ENCODE data around the gene DBT.
A peak's percentile ranks its signal among the peaks of the same experiment; 100 is the strongest.

Gene DBT

GRCh38 chr1:100198596-100198995, 51.0 kb downstream of the DBT start:
- DNase-seq (ENCODE audit: low spot score) = no peak

DNA sequence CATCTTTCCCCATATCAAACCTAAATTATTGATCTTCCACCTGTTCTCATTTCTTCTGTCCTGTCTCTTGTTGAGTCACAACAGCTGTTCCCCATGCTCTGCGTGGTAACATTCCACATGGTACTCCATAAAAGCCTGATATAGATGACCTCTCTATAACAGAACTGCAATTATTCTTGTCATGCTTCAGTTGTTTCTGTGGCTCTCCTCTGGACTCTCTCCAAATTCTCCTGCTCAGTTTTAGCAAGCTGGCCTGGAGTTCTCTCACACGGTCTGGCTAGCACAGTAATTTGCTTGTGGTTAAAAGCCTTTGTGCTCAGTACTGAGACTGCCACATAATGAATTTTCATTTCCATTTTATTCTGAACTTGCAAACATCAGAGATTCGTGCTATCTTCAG, 61.0 kb downstream of the DBT start:
- no peak for DNase-seq (ENCODE audit: low spot score)

DNA sequence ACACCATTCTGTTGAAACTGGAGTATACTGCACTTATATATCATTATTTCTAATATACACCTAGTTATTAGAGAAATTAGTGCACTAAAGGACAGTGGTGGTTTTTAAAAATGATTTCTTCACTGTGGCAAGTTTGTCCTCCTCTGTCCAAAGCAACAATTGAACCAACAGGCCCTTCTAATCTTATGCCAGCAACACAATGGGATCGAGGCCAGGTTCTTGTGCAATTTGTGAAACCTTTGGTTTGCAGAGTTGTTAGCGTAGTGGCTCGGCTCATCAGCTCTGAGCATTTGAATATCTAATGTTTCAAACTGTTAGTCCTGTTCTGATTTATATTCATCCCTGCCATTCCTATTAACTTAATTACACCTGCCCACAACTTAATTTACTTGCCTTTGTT, 61.7 kb downstream of the DBT start:
- DNase-seq (ENCODE audit: low spot score) = no peak

DNA sequence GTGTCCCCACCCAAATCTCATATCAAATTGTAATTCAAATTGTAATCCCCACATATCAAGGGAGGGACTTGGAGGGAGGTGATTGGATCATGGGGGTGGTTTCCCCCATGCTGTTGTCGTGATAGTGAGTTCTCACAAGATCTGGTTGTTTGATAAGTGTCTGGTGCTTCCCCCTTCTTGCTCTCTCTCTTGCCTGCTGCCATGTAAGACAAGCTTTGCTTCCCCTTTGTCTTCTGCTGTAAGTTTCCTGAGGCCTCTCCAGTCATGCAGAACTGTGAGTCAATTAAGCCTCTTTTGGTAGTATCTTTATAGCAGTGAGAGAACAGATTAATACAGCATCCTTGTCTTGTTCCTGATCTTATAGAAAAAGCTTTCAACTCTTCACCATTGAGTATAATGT, 65.1 kb downstream of the DBT start:
- DNase-seq (ENCODE audit: low spot score) = peak; percentile 32

DNA sequence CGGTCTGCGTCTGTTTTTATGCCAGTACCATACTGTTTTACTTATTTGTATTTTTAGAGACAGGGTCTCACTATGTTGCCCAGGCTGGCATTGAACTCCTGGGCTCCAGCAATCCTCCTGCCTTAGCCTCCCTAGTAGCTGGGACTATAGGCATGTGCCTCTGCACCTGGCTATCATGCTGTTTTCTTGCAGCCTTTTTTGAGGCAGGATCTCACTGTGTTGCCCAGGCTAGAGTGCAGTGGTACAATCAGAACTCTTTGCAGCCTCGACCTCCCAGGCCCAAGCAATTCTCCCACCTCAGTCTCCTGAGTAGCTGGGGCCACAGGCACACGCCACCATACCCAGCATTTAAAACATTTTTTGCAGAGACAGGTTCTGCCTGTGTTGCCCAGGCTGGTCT, 66.3 kb downstream of the DBT start:
- DNase-seq (ENCODE audit: low spot score) = no peak

DNA sequence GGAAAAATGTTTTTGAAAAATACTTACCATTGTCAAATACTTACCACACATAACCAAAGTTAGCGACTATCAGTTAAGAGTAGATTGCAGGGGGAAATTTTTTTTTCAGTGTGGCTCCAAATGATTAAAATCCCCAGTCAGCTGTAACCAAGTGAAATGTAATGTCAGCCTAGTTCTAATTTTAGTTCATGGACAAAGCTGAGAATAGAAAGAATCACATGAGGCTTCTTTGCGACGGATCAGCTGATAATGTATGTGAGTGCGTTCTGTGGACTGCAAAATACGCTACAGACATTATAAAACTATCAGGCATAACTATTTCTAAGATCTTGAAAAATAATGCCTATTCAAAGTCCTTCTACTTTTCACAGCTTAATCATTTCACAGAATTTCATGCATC, 71.5 kb downstream of the DBT start, which contains the start of gene LRRC39:
Gene LRRC39 (minus strand): TSS at position 166 of the 400 bp plus-strand sequence. CDS start 9,740 bp downstream, outside the sequence.
- no peak for DNase-seq (ENCODE audit: low spot score)

DNA sequence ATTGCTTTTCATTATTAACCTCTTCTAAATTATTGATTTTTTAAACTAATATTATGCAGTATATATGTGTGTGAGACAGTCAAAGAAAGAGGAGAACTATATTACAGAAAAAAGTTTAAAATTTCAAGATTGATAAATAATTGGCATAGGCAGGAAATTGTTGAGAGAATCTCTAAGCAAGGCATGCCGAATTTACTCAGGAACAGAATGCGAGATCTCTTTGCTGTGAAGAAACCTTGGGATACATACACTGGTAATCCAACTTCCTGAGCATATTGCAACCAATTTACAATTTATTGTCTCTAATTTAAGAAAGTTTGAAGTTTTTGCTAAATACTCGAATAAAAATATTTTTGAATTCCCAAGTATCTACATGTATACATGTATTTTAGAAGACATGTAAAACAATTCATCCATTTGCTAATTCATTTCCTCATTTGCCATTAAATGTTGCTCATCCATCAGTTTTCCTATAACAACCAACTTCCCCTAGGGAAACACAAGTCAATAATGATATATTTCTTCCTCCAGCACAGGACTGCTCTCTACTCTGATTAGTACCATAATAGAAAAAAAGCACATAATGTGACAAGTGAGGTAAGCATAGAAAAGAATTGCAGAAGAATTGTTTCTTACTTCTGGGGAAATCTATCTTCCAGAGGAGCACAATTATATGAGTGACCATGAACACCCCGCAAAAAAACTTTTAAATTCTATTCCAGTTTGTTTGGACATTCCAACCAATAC, 72.2 kb downstream of the DBT start:
- DNase-seq (ENCODE audit: low spot score) = no peak

- DNase-seq (ENCODE audit: low spot score) = no peak
These were observed 81.6 kb downstream of the DBT start for GRCh38 chr1:100168051-100168450.

DNA sequence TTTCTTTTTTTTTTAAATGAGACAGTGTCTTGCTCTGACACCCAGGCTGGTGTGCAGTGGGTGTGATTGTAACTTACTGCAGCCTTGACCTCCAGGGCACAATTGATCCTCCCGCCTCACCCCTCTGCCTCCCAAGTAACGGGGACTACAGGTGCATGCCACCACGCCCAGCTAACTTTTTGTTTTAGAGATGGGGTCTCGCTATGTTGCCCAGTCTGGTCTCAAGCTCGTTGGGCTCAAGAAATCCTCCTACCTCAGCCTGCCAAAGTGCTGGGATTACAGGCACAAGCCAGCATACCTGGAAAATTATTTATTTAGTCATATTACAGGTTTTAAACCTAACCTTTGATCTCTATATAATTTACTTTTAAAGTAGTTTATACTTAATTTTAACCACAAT, 84.9 kb downstream of the DBT start:
- no peak for DNase-seq (ENCODE audit: low spot score)

- DNase-seq (ENCODE audit: low spot score) = no peak
These were observed 85.4 kb downstream of the DBT start for GRCh38 chr1:100164216-100164615.

DNA sequence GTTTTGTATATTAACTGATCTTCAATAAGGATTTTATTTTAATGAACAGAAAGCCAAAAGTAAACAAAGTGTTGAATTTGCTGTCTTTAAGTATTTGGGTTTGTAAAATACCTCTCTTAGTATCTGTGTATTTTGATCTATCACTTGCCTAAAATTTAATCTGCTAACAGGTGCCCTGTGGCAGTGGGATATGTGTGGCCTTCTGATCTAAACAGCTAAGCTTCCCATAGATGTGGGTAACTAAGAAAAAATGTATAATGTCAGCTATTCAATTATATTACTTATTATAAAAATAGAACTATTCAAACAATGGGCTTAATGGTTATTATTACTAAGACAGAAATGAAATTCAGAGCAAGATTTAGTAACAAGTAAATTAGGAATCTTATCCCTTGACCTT, 86.8 kb downstream of the DBT start:
- DNase-seq (ENCODE audit: low spot score) = no peak

DNA sequence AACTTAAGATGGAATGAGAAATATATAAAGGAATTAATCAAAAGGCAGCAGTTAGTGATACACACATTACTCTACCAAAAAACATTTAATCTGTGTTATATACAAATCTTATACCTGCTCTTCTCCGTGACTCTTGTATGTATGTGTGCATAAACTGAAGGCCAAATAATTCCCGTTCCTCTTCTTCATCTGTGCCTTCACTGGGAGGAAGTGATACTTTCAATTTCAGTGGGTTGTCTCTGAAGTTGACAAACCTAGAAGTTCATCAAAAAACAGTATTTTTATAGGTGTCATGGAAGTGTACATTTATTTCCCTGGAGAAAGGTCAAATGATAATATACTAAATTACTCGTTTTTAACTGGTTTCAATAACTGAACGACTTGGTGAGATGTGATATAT, 97.4 kb downstream of the DBT start:
- DNase-seq (ENCODE audit: low spot score) = peak; percentile 29

DNA sequence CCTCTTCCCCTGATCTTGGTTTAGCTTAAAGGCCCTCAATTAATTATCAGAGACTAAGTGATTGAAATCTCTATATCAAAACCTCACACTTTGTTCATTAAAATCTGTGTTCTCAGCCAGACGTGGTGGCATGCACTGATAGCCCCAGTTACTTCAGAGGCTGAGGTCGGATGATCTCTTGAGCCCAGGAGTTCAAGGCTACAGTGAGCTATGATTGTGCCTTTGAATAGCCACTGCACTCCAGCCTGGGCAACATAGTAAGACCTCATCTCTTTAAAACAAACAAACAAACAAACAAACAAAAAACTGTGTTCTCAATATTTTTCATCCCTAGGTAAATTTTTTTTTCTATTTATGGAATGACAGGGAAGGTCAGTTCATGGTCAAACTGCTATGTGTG, 98.0 kb downstream of the DBT start:
- no peak for DNase-seq (ENCODE audit: low spot score)

DNA sequence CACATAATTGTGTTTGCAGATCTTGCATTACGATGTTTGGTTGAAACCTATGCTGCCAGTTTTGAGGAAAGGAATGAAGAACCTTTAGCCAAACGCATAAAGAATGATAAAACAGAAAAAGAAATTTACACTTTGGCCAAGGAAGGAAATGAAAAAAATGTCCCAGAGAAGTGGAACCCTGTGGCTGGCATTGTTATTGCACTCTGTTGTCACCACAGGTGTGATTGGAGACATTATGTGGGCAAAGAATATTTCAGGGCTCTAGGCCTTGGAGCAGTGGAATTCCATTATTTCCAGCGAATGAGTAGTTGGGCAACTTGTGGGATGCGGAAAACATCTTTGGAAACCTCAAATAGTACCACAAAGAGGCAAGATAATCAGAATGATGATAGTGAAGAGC, 101.8 kb downstream of the DBT start:
- no peak for DNase-seq (ENCODE audit: low spot score)

GRCh38 chr1:100146958-100147357, 102.7 kb downstream of the DBT start:
- DNase-seq (ENCODE audit: low spot score) = no peak

DNA sequence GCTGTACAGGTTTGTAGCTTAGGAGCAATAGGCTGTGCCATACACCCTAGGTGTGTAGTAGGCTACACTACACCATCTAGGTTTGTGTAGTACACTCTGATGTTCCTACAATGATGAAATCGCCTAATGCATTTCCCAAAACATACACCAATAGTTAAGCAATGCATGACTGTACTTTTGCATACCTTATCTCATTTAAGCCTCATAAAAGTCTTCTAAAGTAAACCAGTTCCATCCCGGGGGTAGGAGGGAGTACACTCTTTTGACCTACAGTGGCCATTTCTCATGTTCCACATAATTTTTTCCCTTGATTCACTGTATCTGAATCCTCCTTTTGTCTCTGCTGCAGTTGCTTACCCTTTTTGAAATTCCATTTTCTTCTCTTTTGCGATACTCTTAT, 104.5 kb downstream of the DBT start:
- DNase-seq (ENCODE audit: low spot score) = no peak

DNA sequence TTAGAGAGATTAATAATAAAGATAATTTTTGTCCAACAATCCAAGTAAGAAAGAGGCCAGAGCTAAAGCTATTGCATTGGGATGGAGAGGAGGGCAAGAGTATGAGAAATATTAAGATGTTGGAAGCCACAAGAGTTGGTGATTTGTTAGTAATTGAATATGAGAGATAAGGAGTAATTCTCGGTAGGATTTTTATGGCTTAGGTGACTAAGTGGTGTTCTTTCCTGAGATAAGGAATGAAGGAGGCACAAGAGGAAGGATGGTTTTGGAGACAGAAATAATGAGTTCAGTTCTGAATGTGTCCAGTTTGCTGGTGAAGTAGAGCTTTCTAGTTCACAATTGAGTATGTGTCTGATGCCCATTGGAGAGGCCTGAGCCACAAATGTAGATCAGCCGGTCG, 107.3 kb downstream of the DBT start:
- no peak for DNase-seq (ENCODE audit: low spot score)

GRCh38 chr1:100141192-100141591, 108.4 kb downstream of the DBT start:
- DNase-seq (ENCODE audit: low spot score) = no peak

- no peak for DNase-seq (ENCODE audit: low spot score)
These were observed 112.0 kb downstream of the DBT start for GRCh38 chr1:100137602-100138001.
